Chondrocyte (in vitro differentiated cells): Measurements from ENCODE around the gene RNU7-1. TPM values are rescaled to one million over a fixed set of nuclear protein-coding genes. Genes with fewer than 3 reads are reported as not detected.

Source experiments
- DNase-seq: peaks from one replicate; pipeline ENCODE4 v3.0.0; 2021; ENCODE audit warnings: mixed read lengths, low spot score
- H3K27ac Mint-ChIP-seq: one replicate; pipeline ENCODE4 v1.8.0; 2021; ENCODE audit warnings: mild to moderate bottlenecking, moderate library complexity, mixed read lengths; ENCODE audit not compliant: unreplicated experiment
- H3K27me3 Mint-ChIP-seq: 2 replicates; pipeline ENCODE4 v1.8.0; 2021; ENCODE audit warnings: low read depth, mixed read lengths
- H3K36me3 Mint-ChIP-seq: 2 replicates; pipeline ENCODE4 v1.8.0; 2021; ENCODE audit warnings: low read depth, mixed read lengths
- H3K4me1 Mint-ChIP-seq: 2 replicates; pipeline ENCODE4 v1.8.0; 2021; ENCODE audit warnings: low read depth, mild to moderate bottlenecking, mixed read lengths
- H3K4me3 Mint-ChIP-seq: one replicate; pipeline ENCODE4 v1.8.0; 2021; ENCODE audit warnings: mild to moderate bottlenecking, moderate library complexity, mixed read lengths; ENCODE audit not compliant: unreplicated experiment
- H3K9me3 Mint-ChIP-seq: 2 replicates; pipeline ENCODE4 v1.8.0; 2021; ENCODE audit warnings: low read depth, mixed read lengths
- CTCF ChIP-seq: fragments of 200-600 bp; sonication (generic); IDR thresholded peaks from 2 replicates; pipeline ENCODE4 v1.5.0; 2021; ENCODE audit warnings: antibody characterized with exemption, mild to moderate bottlenecking, moderate library complexity
- total RNA-seq: library from RNA; stranded (reverse); gene quantifications from 3 replicates; pipeline ENCODE4 v1.2.1, GENCODE V29; 2021

RNU7-1 gene
- total RNA-seq, 1 donor from 2014 or later, result not detected

- peak within 1 kb of the TSS; percentile 96 for H3K4me3 Mint-ChIP-seq
- H3K9me3 Mint-ChIP-seq, result no peaks in the 10 kb centered on the region
These were observed 16.1 kb upstream of the RNU7-1 start, which contains the start of gene ATN1 for GRCh38 chr12:6927379-6928021. Gene ATN1 (plus strand): TSS chr12:6927959. CDS start chr12:6934002, 6,043 bp downstream.

GRCh38 chr12:6928022-6928702, 15.5 kb upstream of the RNU7-1 start:
- peaks cover 3% of the 10 kb centered on the region for H3K36me3 Mint-ChIP-seq
- H3K27me3 Mint-ChIP-seq, result no peaks in the 10 kb centered on the region
- peak overlapping the region; percentile 90 for H3K27ac Mint-ChIP-seq
- peaks cover 74% of the 10 kb centered on the region for H3K4me1 Mint-ChIP-seq
- peak overlapping the region; percentile 96 for H3K4me3 Mint-ChIP-seq
- DNase-seq, result no peak
- no peak for TF ChIP-seq CTCF
- no peaks in the 10 kb centered on the region for H3K9me3 Mint-ChIP-seq

More at GRCh38 chr12:6927379-6928021, 16.1 kb upstream of the RNU7-1 start, which contains the start of gene ATN1:
- Mint-ChIP-seq H3K27ac (peak within 1 kb of the TSS; percentile 98), H3K4me1 (peaks cover 68% of the 10 kb centered on the region), H3K27me3 (no peaks in the 10 kb centered on the region), H3K36me3 (peaks cover 3% of the 10 kb centered on the region)
- no peak for DNase-seq
- TF ChIP-seq CTCF, result no peak

- Mint-ChIP-seq H3K9me3 (no peaks in the 10 kb centered on the region), H3K36me3 (peaks cover 5% of the 10 kb centered on the region), H3K4me3 (peak overlapping the region; percentile 96), H3K27ac (peak overlapping the region; percentile 90), H3K27me3 (no peaks in the 10 kb centered on the region), H3K4me1 (peaks cover 80% of the 10 kb centered on the region)
- DNase-seq, result no peak
- no peak for TF ChIP-seq CTCF
These were observed 14.8 kb upstream of the RNU7-1 start for GRCh38 chr12:6928703-6929407.

GRCh38 chr12:6929466-6930452, 13.9 kb upstream of the RNU7-1 start:
- Mint-ChIP-seq H3K9me3 (no peaks in the 10 kb centered on the region), H3K4me1 (peaks cover 80% of the 10 kb centered on the region), H3K36me3 (peaks cover 9% of the 10 kb centered on the region), H3K4me3 (peak overlapping the region; percentile 96), H3K27ac (peak overlapping the region; percentile 90), H3K27me3 (no peaks in the 10 kb centered on the region)
- TF ChIP-seq CTCF, result no peak
- DNase-seq, result no peak
